Neural cell (in vitro differentiated cells): ENCODE results near the gene BNIP5. TPM values are rescaled to one million over a fixed set of nuclear protein-coding genes. Genes with fewer than 3 reads are reported as not detected.

Experiments
- H2AFZ ChIP-seq: fragments of 200-600, 300-800 bp; sonication (generic), shearing (Covaris generic); 2 replicates; pipeline ENCODE4 v1.6.0; 2014; ENCODE audit warnings: low read depth, mild to moderate bottlenecking, antibody characterized with exemption, low read length, moderate library complexity
- H3F3A ChIP-seq: fragments of 200-600 bp; shearing (Covaris generic); 2 replicates; pipeline ENCODE4 v1.6.1; 2016; ENCODE audit warnings: mild to moderate bottlenecking, moderate library complexity, mixed read lengths, antibody characterized with exemption, low read length; ENCODE audit not compliant: insufficient read depth, poor library complexity, severe bottlenecking
- H3K27ac ChIP-seq: fragments of 200-600, 300-800 bp; sonication (generic), shearing (Covaris generic); 2 replicates; pipeline ENCODE4 v1.5.1; 2014; ENCODE audit warnings: mild to moderate bottlenecking, low read length, moderate library complexity
- H3K27me3 ChIP-seq: fragments of 300-800, 200-600 bp; sonication (generic), shearing (Covaris generic); 2 replicates; pipeline ENCODE4 v1.6.0; 2014; ENCODE audit warnings: mild to moderate bottlenecking, low read depth, low read length, moderate library complexity; ENCODE audit not compliant: insufficient read depth
- H3K36me3 ChIP-seq: fragments of 300-800, 200-600 bp; sonication (generic), shearing (Covaris generic); 2 replicates; pipeline ENCODE4 v1.5.1; 2014; ENCODE audit warnings: mild to moderate bottlenecking, antibody characterized with exemption, low read length, moderate library complexity; ENCODE audit not compliant: insufficient read depth
- H3K4me2 ChIP-seq: fragments of 300-800, 200-600 bp; sonication (generic), shearing (Covaris generic); 2 replicates; pipeline ENCODE4 v1.6.0; 2014; ENCODE audit warnings: mild to moderate bottlenecking, low read length
- H3K4me3 ChIP-seq: fragments of 300-800, 200-600 bp; sonication (generic), shearing (Covaris generic); 2 replicates; pipeline ENCODE4 v1.5.1; 2014; ENCODE audit warnings: mild to moderate bottlenecking, low read length, moderate library complexity
- H3K79me2 ChIP-seq: fragments of 200-600 bp; shearing (Covaris generic); replicated peaks from 2 replicates; pipeline ENCODE4 v1.6.0; 2014; ENCODE audit warnings: mild to moderate bottlenecking, low read length, moderate library complexity; ENCODE audit not compliant: insufficient read depth
- H3K9ac ChIP-seq: fragments of 300-800, 200-600 bp; sonication (generic), shearing (Covaris generic); 2 replicates; pipeline ENCODE4 v1.6.1; 2016; ENCODE audit warnings: mild to moderate bottlenecking, low read length, mixed read lengths
- H3K9me2 ChIP-seq: fragments of 200-600 bp; shearing (Covaris generic); 2 replicates; pipeline ENCODE4 v1.6.1; 2016; ENCODE audit warnings: mild to moderate bottlenecking, low read length, mixed read lengths; ENCODE audit not compliant: insufficient read depth
- H3K9me3 ChIP-seq: fragments of 200-600, 300-800 bp; sonication (generic), shearing (Covaris generic); 2 replicates; pipeline ENCODE4 v1.6.1; 2016; ENCODE audit warnings: mild to moderate bottlenecking, mixed run types, low read length, moderate library complexity, mixed read lengths
- H4K20me1 ChIP-seq: fragments of 200-600 bp; shearing (Covaris generic); 2 replicates; pipeline ENCODE4 v1.6.1; 2016; ENCODE audit warnings: mild to moderate bottlenecking, mixed run types; ENCODE audit not compliant: insufficient read depth
- EP300 ChIP-seq: fragments of 450-650 bp; conservative IDR thresholded peaks from 2 replicates; pipeline ENCODE4 v1.6.1; 2014; ENCODE audit warnings: antibody characterized with exemption, mild to moderate bottlenecking, moderate library complexity; ENCODE audit not compliant: poor library complexity, severe bottlenecking
- EZH2 ChIP-seq: fragments of 200-600, 300-800 bp; shearing (Covaris generic), sonication (generic); IDR thresholded peaks from 2 replicates; pipeline ENCODE4 v1.6.1; 2014; ENCODE audit warnings: antibody characterized with exemption, low read length, borderline replicate concordance, mild to moderate bottlenecking; ENCODE audit not compliant: insufficient read depth, poor library complexity, severe bottlenecking
- MXI1 ChIP-seq: fragments of 450-650 bp; conservative IDR thresholded peaks from 2 replicates; pipeline ENCODE4 v1.6.1; 2014; ENCODE audit warnings: antibody characterized with exemption, mild to moderate bottlenecking; ENCODE audit not compliant: poor library complexity, severe bottlenecking
- POLR2AphosphoS5 ChIP-seq: IDR thresholded peaks from 2 replicates; pipeline ENCODE4 v1.6.1; 2012
- RAD21 ChIP-seq: fragments of 450-650 bp; conservative IDR thresholded peaks from 2 replicates; pipeline ENCODE4 v1.6.1; 2014; ENCODE audit warnings: antibody characterized with exemption, mild to moderate bottlenecking, moderate library complexity
- SMC3 ChIP-seq: fragments of 450-650 bp; conservative IDR thresholded peaks from 2 replicates; pipeline ENCODE4 v1.6.1; 2014; ENCODE audit warnings: antibody characterized with exemption, mild to moderate bottlenecking, moderate library complexity; ENCODE audit not compliant: poor library complexity
- TAF1 ChIP-seq: IDR thresholded peaks from 2 replicates; pipeline ENCODE4 v1.6.1; 2012; ENCODE audit warnings: low read depth
- polyA plus RNA-seq: library from polyadenylated mRNA; depleted of rRNA; stranded (reverse); fragments of >200 nt; gene quantifications from 2 replicates; pipeline ENCODE4 v1.2.3, GENCODE V29; 2014
- TF ChIP-seq, protein P1 (sequence below): IDR thresholded peaks from 2 replicates; pipeline ENCODE4 v1.6.1; 2012; ENCODE audit warnings: borderline replicate concordance
- TF ChIP-seq, protein P2 (sequence below): fragments of 450-650 bp; IDR thresholded peaks from 2 replicates; pipeline ENCODE4 v1.5.1; 2014; ENCODE audit warnings: antibody characterized with exemption, mild to moderate bottlenecking, moderate library complexity; ENCODE audit not compliant: poor library complexity, severe bottlenecking

Gene BNIP5
- polyA plus RNA-seq, 1 donor from 2014 or later = not detected

DNA sequence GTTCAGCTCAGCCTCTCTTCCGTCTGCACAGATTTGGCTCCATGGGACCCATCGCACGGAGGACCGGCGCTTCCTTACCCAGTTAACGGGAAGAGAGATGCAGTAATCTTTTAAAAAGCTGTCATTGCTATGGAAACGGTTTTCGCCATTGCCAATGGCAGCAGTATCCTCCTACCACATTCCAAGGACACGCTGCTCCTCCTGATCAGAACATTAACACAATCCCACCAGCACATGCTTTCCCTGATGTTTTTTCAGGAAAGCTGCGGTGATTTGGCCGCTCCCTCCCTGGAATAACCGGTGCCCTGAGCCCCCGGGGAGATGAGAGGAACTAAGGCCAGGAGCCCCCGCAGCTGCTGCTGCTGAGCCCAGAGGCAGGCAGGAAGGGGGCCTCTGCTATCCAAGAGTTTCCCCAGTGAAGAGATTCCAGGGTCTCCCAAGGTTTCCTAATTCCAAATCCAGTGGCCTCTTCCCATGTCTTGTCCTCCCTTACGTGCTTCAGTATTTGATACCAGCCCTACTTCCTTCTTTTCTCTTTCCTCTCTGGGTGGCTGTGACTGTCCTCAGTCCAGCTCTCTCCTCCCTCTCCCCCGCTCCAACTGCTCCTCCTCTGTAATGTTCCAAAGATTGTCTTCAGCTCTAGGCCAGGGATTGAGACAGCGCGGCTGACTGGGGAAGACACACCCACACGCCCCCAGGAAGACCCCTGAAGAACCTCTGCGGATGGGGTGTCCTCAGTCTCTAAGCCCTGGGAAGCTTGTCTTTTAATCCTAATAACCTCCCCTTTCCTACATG, 2.6 kb downstream of the BNIP5 start:
- Histone ChIP-seq H2AFZ (no peak overlapping the region), H3K27me3 (no peaks in the 10 kb centered on the region), H3K4me2 (peak overlapping the region; percentile 2)

GRCh38 chr6:36333171-36333895, 3.4 kb downstream of the BNIP5 start:
- peak overlapping the region; percentile 2 for H3K4me2 ChIP-seq
- no peaks in the 10 kb centered on the region for H4K20me1 ChIP-seq
- H3K27ac ChIP-seq = peak overlapping the region; percentile 54
- peak overlapping the region; percentile 28 for H3K4me3 ChIP-seq
- H3K9me2 ChIP-seq = no peaks in the 10 kb centered on the region
- H3K27me3 ChIP-seq = no peaks in the 10 kb centered on the region
- no peaks in the 10 kb centered on the region for H3K9me3 ChIP-seq
- H3F3A ChIP-seq = no peaks in the 10 kb centered on the region
- H3K9ac ChIP-seq = peak overlapping the region; percentile 9
- no peaks in the 10 kb centered on the region for H3K36me3 ChIP-seq
- H2AFZ ChIP-seq = no peak overlapping the region
- H3K79me2 ChIP-seq = no peaks in the 10 kb centered on the region
- TF ChIP-seq, protein P1, sequence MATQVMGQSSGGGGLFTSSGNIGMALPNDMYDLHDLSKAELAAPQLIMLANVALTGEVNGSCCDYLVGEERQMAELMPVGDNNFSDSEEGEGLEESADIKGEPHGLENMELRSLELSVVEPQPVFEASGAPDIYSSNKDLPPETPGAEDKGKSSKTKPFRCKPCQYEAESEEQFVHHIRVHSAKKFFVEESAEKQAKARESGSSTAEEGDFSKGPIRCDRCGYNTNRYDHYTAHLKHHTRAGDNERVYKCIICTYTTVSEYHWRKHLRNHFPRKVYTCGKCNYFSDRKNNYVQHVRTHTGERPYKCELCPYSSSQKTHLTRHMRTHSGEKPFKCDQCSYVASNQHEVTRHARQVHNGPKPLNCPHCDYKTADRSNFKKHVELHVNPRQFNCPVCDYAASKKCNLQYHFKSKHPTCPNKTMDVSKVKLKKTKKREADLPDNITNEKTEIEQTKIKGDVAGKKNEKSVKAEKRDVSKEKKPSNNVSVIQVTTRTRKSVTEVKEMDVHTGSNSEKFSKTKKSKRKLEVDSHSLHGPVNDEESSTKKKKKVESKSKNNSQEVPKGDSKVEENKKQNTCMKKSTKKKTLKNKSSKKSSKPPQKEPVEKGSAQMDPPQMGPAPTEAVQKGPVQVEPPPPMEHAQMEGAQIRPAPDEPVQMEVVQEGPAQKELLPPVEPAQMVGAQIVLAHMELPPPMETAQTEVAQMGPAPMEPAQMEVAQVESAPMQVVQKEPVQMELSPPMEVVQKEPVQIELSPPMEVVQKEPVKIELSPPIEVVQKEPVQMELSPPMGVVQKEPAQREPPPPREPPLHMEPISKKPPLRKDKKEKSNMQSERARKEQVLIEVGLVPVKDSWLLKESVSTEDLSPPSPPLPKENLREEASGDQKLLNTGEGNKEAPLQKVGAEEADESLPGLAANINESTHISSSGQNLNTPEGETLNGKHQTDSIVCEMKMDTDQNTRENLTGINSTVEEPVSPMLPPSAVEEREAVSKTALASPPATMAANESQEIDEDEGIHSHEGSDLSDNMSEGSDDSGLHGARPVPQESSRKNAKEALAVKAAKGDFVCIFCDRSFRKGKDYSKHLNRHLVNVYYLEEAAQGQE = no peak
- TF ChIP-seq TAF1 = no peak
- TF ChIP-seq POLR2AphosphoS5 = no peak
- TF ChIP-seq EP300 = no peak
- TF ChIP-seq MXI1 = no peak
- TF ChIP-seq, protein P2, sequence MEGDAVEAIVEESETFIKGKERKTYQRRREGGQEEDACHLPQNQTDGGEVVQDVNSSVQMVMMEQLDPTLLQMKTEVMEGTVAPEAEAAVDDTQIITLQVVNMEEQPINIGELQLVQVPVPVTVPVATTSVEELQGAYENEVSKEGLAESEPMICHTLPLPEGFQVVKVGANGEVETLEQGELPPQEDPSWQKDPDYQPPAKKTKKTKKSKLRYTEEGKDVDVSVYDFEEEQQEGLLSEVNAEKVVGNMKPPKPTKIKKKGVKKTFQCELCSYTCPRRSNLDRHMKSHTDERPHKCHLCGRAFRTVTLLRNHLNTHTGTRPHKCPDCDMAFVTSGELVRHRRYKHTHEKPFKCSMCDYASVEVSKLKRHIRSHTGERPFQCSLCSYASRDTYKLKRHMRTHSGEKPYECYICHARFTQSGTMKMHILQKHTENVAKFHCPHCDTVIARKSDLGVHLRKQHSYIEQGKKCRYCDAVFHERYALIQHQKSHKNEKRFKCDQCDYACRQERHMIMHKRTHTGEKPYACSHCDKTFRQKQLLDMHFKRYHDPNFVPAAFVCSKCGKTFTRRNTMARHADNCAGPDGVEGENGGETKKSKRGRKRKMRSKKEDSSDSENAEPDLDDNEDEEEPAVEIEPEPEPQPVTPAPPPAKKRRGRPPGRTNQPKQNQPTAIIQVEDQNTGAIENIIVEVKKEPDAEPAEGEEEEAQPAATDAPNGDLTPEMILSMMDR = no peak
- TF ChIP-seq SMC3 = no peak
- no peak for TF ChIP-seq RAD21

More for the DNA sequence above, 2.6 kb downstream of the BNIP5 start:
- Histone ChIP-seq H3K36me3 (no peaks in the 10 kb centered on the region), H3K9ac (peak overlapping the region; percentile 43), H3K9me2 (no peaks in the 10 kb centered on the region), H3K79me2 (no peaks in the 10 kb centered on the region), H4K20me1 (no peaks in the 10 kb centered on the region), H3F3A (no peaks in the 10 kb centered on the region), H3K27ac (peak overlapping the region; percentile 54), H3K9me3 (no peaks in the 10 kb centered on the region), H3K4me3 (peak overlapping the region; percentile 28)
- TF ChIP-seq, protein P1 = peak; percentile 98
- TF ChIP-seq TAF1 (no peak), RAD21 (no peak), MXI1 (no peak), SMC3 (no peak), EP300 (no peak), EZH2 (no peak), POLR2AphosphoS5 (peak; percentile 26)
- TF ChIP-seq, protein P2 = no peak
